ENCODE data around the gene NLRC3.

GRCh38 chr16:3497771-3498170 lies 79.4 kb downstream of the NLRC3 start:
- no peak for TF ChIP-seq ELF4 (IDR thresholded peaks at IDR 0.05)
- TF ChIP-seq SUZ12 (IDR thresholded peaks at IDR 0.05): no peak
- no peak for TF ChIP-seq FOXM1 (IDR thresholded peaks at IDR 0.05; ENCODE audit: borderline replicate concordance)
- TF ChIP-seq FOXK2 (IDR thresholded peaks at IDR 0.05): no peak
- TF ChIP-seq SP1 (IDR thresholded peaks at IDR 0.05): no peak
- no peak for TF ChIP-seq LEF1 (IDR thresholded peaks at IDR 0.05; ENCODE audit: borderline replicate concordance)
- no peak for TF ChIP-seq NFRKB (IDR thresholded peaks at IDR 0.05)
- TF ChIP-seq FOXA1 (IDR thresholded peaks at IDR 0.05): no peak
- no peak for TF ChIP-seq TARDBP (IDR thresholded peaks at IDR 0.05)

Measured in HEK293T (cell line).